ENCODE results near the gene TTC28. TPM values are rescaled to one million over a fixed set of nuclear protein-coding genes. Genes with fewer than 3 reads are reported as not detected.

Gene TTC28
- total and polyA plus RNA-seq, 10 of the 15 experiments (the other 5 are each of a cell fraction or from before 2014, with no cell fraction given): 0.15 to 8.4 (median 1.4) TPM

- RAD21 ChIA-PET (ENCODE audit: unreplicated experiment): no interaction called here
- no peak overlapping the region for H3K4me3 ChIP-seq
- FAIRE-seq: no peak
- SMC1A ChIA-PET (ENCODE audit: uncharacterized antibody, unreplicated experiment): interaction anchor here (2.4 kb wide), 1 partner anchor 10 kb away, joined by 6 read pairs; no protein-coding TSS in a partner anchor
- H2AFZ ChIP-seq (ENCODE audit: control insufficient read depth, low read depth, low read length): no peak overlapping the region
- POLR2A ChIA-PET: no interaction called here
- ATAC-seq: no peak
- no peak overlapping the region for H3K27ac ChIP-seq (ENCODE audit: control insufficient read depth, insufficient read depth)
- CTCF ChIA-PET: no interaction called here
- DNase-seq (ENCODE audit: low read depth, low spot score): no peak
- H3K36me3 ChIP-seq (ENCODE audit: control insufficient read depth in 2 of 2, insufficient read depth in 2 of 2, low read length in 1 of 2): no peaks in the 10 kb centered on the region
- peaks cover 0 to 3% of the 10 kb centered on the region in 2 experiments; a peak in 1 of 4 replicates for H3K27me3 ChIP-seq (replicated peaks in 1 of 2; ENCODE audit: control insufficient read depth in 2 of 2, insufficient read depth in 2 of 2, low read length in 1 of 2)
- H3K9me3 ChIP-seq (replicated peaks; ENCODE audit: control insufficient read depth, insufficient read depth, low read length): no peaks in the 10 kb centered on the region
- no peak overlapping the region for H3K4me2 ChIP-seq (ENCODE audit: control insufficient read depth, insufficient read depth)
- H3K79me2 ChIP-seq (ENCODE audit: control insufficient read depth, insufficient read depth, low read length): no peaks in the 10 kb centered on the region
- H4K20me1 ChIP-seq (ENCODE audit: control insufficient read depth, insufficient read depth): no peaks in the 10 kb centered on the region
- 44% methylated on average over 6 of the region's 6 CpGs for WGBS (ENCODE audit: insufficient coverage, insufficient replicate concordance, low lambda C conversion rate, missing lambda C conversion rate)
- no peak overlapping the region for H3K9ac ChIP-seq (ENCODE audit: control insufficient read depth, insufficient read depth, low read length)
- intact Hi-C loops (cut with micrococcal nuclease; ENCODE audit: unreplicated experiment): no loop called here
- H3K4me1 ChIP-seq (ENCODE audit: control insufficient read depth, insufficient read depth, low read length): no peaks in the 10 kb centered on the region
- in situ Hi-C loops (cut with MboI): no loop called here
- no TSS peak for BruUV-seq (replicated peaks)
- TF ChIP-seq BHLHE40 (IDR thresholded peaks at IDR 0.05; ENCODE audit: borderline replicate concordance in 1 of 2, low read depth in 2 of 2, low read length in 1 of 2) (no peak), HDAC2 (IDR thresholded peaks at IDR 0.05) (no peak), PRDM15 (CRISPR knock-in tag; IDR thresholded peaks at IDR 0.05) (no peak), CEBPZ (IDR thresholded peaks at IDR 0.05; ENCODE audit: low read depth, low read length) (no peak), ZNF622 (IDR thresholded peaks at IDR 0.05) (no peak), MYB (IDR thresholded peaks at IDR 0.05; ENCODE audit: borderline replicate concordance, low read depth, low read length) (no peak), LARP7 (IDR thresholded peaks at IDR 0.05) (no peak), RELA (IDR thresholded peaks at IDR 0.05; ENCODE audit: borderline replicate concordance, partially characterized antibody) (no peak), MTA2 (IDR thresholded peaks at IDR 0.05; ENCODE audit: low read depth) (no peak), SREBF1 (IDR thresholded peaks at IDR 0.05; ENCODE audit: low read length) (no peak), SMAD1 (IDR thresholded peaks at IDR 0.05; ENCODE audit: low read depth, partially characterized antibody) (no peak), ATF2 (IDR thresholded peaks at IDR 0.05; ENCODE audit: low read length) (no peak), E2F8 (IDR thresholded peaks at IDR 0.05; ENCODE audit: low read depth, partially characterized antibody) (no peak), CHD1 (IDR thresholded peaks at IDR 0.05; ENCODE audit: low read depth, low read length) (no peak)
Observed at GRCh38 chr22:28091486-28091885, 588.2 kb downstream of the TTC28 start.

Measured in GM12878 (cell line).